Panc1 (cell line): ENCODE data around the gene NSUN2.

Experiments used
- POLR2AphosphoS5 ChIP-seq: IDR thresholded peaks from 2 replicates; pipeline ENCODE4 v1.6.1; 2012; ENCODE audit warnings: mild to moderate bottlenecking, low read depth, low read length, moderate library complexity
- SIN3A ChIP-seq: IDR thresholded peaks from 2 replicates; pipeline ENCODE4 v1.6.1; 2012; ENCODE audit warnings: low read depth, mild to moderate bottlenecking, low read length, moderate library complexity, borderline replicate concordance; ENCODE audit not compliant: insufficient read depth
- TF ChIP-seq, protein P1 (sequence below): fragments of 450-650 bp; IDR thresholded peaks from 2 replicates; pipeline ENCODE4 v1.5.1; 2017; ENCODE audit warnings: mild to moderate bottlenecking

DNA sequence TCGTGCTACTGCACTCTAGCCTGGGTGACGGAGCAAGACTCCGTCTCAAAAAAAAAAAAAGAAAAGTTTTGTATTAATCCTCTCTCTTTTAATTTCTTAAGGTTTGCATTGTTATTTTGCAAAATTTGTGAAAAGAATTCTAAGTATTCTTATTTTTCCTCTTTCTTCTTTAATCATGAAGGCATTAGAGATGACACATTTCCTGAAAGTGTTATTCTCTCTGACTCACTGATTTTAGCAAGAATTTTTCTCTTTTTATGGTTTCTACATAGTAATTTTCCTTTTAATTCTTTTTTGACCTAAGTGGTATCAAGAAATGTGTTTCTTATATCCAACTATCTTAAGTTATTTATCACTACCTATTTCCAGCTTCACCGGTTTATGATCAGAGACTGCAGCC is 78.0 kb downstream of the NSUN2 start:
- TF ChIP-seq, protein P1, sequence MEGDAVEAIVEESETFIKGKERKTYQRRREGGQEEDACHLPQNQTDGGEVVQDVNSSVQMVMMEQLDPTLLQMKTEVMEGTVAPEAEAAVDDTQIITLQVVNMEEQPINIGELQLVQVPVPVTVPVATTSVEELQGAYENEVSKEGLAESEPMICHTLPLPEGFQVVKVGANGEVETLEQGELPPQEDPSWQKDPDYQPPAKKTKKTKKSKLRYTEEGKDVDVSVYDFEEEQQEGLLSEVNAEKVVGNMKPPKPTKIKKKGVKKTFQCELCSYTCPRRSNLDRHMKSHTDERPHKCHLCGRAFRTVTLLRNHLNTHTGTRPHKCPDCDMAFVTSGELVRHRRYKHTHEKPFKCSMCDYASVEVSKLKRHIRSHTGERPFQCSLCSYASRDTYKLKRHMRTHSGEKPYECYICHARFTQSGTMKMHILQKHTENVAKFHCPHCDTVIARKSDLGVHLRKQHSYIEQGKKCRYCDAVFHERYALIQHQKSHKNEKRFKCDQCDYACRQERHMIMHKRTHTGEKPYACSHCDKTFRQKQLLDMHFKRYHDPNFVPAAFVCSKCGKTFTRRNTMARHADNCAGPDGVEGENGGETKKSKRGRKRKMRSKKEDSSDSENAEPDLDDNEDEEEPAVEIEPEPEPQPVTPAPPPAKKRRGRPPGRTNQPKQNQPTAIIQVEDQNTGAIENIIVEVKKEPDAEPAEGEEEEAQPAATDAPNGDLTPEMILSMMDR, result no peak
- TF ChIP-seq POLR2AphosphoS5 (no peak), SIN3A (no peak)
